Activated CD4-positive, CD25-positive, alpha-beta regulatory T cell treated with anti-CD3 and anti-CD28 coated beads, Interleukin-2, amount 50 U/mL, for 16 hours (primary cell): Measurements from ENCODE around the gene TMPRSS11D.

Source experiments
- DNase-seq: peaks from one replicate; pipeline ENCODE4 v3.0.0-alpha.2; 2020; ENCODE audit warnings: low read depth, low spot score

Gene TMPRSS11D

GRCh38 chr4:67883902-67884301 is at the start of gene TMPRSS11D:
Gene TMPRSS11D (minus strand): TSS chr4:67884002. CDS start chr4:67883933, 69 bp downstream.
- DNase-seq = no peak

- DNase-seq = no peak
Measured at GRCh38 chr4:67933038-67933437, 49.2 kb upstream of the TMPRSS11D start.

GRCh38 chr4:67931256-67931655 is 47.5 kb upstream of the TMPRSS11D start:
- no peak for DNase-seq

- no peak for DNase-seq
Measured at GRCh38 chr4:67929426-67929825, 45.6 kb upstream of the TMPRSS11D start.

GRCh38 chr4:67928546-67928945 is 44.7 kb upstream of the TMPRSS11D start:
- DNase-seq = no peak

GRCh38 chr4:67927251-67927650 is 43.4 kb upstream of the TMPRSS11D start:
- DNase-seq = no peak

GRCh38 chr4:67926485-67926884 is 42.7 kb upstream of the TMPRSS11D start:
- no peak for DNase-seq

- DNase-seq = no peak
Measured at GRCh38 chr4:67922697-67923096, 38.9 kb upstream of the TMPRSS11D start.

GRCh38 chr4:67918428-67918827 is 34.6 kb upstream of the TMPRSS11D start:
- no peak for DNase-seq

- no peak for DNase-seq
Measured at GRCh38 chr4:67915400-67915966, 31.7 kb upstream of the TMPRSS11D start.

GRCh38 chr4:67912080-67912479 is 28.3 kb upstream of the TMPRSS11D start:
- no peak for DNase-seq

- no peak for DNase-seq
Measured at GRCh38 chr4:67911638-67912037, 27.8 kb upstream of the TMPRSS11D start.

- DNase-seq = no peak
Measured at GRCh38 chr4:67911141-67911540, 27.3 kb upstream of the TMPRSS11D start.

- DNase-seq = no peak
Measured at GRCh38 chr4:67910585-67910905, 26.7 kb upstream of the TMPRSS11D start.

- no peak for DNase-seq
Measured at GRCh38 chr4:67909905-67910584, 26.2 kb upstream of the TMPRSS11D start.

GRCh38 chr4:67907650-67908049 is 23.8 kb upstream of the TMPRSS11D start:
- no peak for DNase-seq

- DNase-seq = no peak
Measured at GRCh38 chr4:67899096-67899495, 15.3 kb upstream of the TMPRSS11D start.

GRCh38 chr4:67897686-67898085 is 13.9 kb upstream of the TMPRSS11D start:
- no peak for DNase-seq

- DNase-seq = no peak
Measured at GRCh38 chr4:67896421-67897065, 12.7 kb upstream of the TMPRSS11D start.

GRCh38 chr4:67894659-67895058 is 10.9 kb upstream of the TMPRSS11D start:
- no peak for DNase-seq

GRCh38 chr4:67892905-67893304 is 9.1 kb upstream of the TMPRSS11D start:
- DNase-seq = no peak

- DNase-seq = no peak
Measured at GRCh38 chr4:67892253-67892652, 8.5 kb upstream of the TMPRSS11D start.

- DNase-seq = no peak
Measured at GRCh38 chr4:67891645-67892044, 7.8 kb upstream of the TMPRSS11D start.
